ENCODE results near the gene CSN1S1.
A peak's percentile ranks its signal among the peaks of the same experiment; 100 is the strongest.

Gene CSN1S1, protein sequence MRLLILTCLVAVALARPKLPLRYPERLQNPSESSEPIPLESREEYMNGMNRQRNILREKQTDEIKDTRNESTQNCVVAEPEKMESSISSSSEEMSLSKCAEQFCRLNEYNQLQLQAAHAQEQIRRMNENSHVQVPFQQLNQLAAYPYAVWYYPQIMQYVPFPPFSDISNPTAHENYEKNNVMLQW

DNA sequence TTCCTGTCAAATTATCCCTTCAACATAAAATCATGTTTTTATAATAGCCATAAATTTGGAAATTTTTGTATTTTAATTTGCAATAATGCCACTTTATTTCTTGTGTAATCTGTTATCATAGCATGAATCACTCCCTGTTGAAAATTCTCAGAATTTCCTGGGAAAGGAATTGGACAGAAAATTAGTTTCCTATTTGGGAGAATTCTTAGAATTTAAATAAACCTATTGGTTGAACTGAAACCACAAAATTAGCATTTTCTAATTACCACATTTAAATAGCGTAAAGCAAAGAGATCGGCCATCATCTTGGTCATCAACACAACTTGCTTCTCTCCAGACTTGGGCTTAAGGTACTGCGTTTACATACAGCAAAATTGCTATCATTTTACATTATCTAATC is at the start of gene CSN1S1:
TSS of gene CSN1S1 (plus strand) at position 301 of the 400 bp plus-strand sequence. CDS start 1,488 bp downstream, outside the sequence.
- H3K4me3 ChIP-seq (replicated peaks; ENCODE audit: low read depth, low read length) = no peak within 1 kb of the TSS
- no peak for DNase-seq (ENCODE audit: extremely low read depth, low read depth)
- TF ChIP-seq, protein P1, sequence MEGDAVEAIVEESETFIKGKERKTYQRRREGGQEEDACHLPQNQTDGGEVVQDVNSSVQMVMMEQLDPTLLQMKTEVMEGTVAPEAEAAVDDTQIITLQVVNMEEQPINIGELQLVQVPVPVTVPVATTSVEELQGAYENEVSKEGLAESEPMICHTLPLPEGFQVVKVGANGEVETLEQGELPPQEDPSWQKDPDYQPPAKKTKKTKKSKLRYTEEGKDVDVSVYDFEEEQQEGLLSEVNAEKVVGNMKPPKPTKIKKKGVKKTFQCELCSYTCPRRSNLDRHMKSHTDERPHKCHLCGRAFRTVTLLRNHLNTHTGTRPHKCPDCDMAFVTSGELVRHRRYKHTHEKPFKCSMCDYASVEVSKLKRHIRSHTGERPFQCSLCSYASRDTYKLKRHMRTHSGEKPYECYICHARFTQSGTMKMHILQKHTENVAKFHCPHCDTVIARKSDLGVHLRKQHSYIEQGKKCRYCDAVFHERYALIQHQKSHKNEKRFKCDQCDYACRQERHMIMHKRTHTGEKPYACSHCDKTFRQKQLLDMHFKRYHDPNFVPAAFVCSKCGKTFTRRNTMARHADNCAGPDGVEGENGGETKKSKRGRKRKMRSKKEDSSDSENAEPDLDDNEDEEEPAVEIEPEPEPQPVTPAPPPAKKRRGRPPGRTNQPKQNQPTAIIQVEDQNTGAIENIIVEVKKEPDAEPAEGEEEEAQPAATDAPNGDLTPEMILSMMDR (IDR thresholded peaks at IDR 0.05; ENCODE audit: low read depth, low read length, missing control alignments) = no peak

DNA sequence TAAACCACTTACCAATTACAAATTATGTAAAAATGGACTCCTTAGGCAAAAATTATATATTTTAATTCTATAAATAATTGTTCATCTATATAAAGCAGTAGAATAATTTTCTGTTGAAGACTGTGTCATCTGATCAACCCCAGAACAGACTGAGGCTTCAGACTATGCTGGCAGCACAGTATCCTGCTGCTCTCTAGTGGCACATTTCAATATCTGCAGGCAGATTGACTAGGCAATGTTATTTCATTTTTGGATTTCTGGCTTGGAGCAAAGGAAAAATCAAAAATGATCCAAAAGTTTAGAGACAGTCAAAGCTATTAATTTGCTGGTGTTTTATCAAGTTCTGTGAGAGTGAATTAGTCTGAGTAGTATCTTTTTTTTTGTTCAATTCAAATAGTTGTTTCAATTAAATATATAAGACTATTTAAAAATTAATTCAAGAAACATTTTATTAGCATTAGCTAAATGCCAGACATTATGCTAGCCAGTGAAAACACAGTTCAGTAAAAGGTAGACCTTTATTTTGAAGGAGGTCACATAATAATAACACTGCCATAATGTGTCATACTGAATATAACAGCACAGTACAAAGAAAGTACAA is 49.6 kb upstream of the CSN1S1 start:
- H3K4me3 ChIP-seq (replicated peaks; ENCODE audit: low read depth, low read length) = no peak overlapping the region
- peak; percentile 4 for DNase-seq (ENCODE audit: extremely low read depth, low read depth)
- TF ChIP-seq, protein P1 (IDR thresholded peaks at IDR 0.05; ENCODE audit: low read depth, low read length, missing control alignments) = peak; percentile 52

DNA sequence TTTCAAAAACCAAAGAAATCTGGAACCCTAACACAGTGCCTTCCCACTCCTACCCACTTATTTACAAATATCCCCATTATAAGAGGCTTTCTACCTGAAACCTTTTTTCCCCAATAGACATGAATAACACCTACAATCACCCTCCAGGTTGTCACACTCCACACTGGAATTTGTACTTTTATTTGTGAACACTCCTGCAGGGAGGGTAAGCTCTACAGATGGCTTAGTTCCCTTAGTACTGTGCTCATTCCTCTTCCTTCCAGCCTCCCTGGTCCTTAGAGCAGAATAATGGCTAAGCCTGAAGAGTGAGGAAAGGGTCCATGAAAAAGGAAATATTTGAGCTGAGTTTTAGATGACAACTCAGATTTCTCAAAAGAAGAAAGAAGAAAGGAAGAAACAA is 48.7 kb upstream of the CSN1S1 start:
- H3K4me3 ChIP-seq (replicated peaks; ENCODE audit: low read depth, low read length) = no peak overlapping the region
- DNase-seq (ENCODE audit: extremely low read depth, low read depth) = no peak
- TF ChIP-seq, protein P1 (IDR thresholded peaks at IDR 0.05; ENCODE audit: low read depth, low read length, missing control alignments) = no peak

DNA sequence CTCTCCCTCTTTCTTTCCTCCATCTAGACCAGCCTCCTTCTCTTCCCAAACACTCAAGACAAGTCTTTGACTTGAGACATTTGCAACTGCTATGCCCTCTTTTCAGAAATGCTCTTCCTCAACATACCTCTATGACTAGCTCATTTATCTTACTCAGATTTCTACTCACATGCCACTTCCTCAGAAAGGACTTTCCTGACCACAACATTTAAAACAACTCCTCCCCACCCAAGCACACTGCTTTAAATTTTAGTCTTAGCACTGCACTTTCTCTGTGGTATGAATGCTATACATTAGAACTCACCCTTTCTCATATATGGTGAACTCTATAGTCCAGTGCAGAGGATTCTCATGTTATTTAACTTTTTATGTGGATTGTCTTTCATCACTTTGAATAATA is 42.5 kb upstream of the CSN1S1 start:
- DNase-seq (ENCODE audit: extremely low read depth, low read depth) = no peak
- TF ChIP-seq, protein P1 (IDR thresholded peaks at IDR 0.05; ENCODE audit: low read depth, low read length, missing control alignments) = no peak

DNA sequence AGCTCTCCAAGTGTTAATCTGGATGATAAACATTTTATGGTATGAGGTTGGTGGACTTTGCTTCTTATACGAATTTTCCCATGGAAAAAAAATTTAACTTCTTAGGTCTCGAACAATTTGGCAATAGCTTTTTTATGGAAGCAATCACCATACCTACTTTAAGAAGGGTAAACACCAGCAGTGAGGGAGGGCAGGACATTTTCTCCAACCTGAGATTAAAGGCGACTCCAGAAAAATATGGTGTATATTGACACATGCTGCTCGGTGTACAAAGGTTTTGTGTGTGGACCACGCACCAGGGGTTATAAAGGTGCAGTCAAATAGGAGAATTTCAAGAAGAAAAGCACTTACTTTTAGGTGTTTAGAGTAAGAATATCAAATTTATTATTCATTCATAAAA is 36.7 kb upstream of the CSN1S1 start:
- DNase-seq (ENCODE audit: extremely low read depth, low read depth) = no peak
- H3K4me3 ChIP-seq (replicated peaks; ENCODE audit: low read depth, low read length) = no peak overlapping the region
- TF ChIP-seq, protein P1 (IDR thresholded peaks at IDR 0.05; ENCODE audit: low read depth, low read length, missing control alignments) = no peak

More for the DNA sequence above, 42.5 kb upstream of the CSN1S1 start:
- H3K4me3 ChIP-seq (replicated peaks; ENCODE audit: low read depth, low read length) = no peak overlapping the region

DNA sequence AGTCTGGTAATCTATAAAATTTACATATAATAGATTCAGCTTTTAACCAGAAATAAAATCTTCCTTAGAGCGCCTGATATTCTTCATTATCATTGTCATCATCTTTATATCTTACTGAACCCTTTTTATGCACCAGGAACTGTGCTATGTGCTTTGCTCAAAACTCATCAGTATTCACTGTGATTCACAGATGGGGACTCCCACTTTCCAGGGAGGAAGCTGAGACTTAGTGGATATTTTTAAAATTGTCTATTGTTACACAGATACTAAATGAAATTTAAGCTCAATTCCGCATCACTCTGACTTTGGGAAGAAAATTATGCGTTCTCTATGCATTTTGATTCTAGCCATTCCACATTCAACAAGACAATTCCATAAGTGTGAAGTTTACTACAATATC is 36.1 kb upstream of the CSN1S1 start:
- TF ChIP-seq, protein P1 (IDR thresholded peaks at IDR 0.05; ENCODE audit: low read depth, low read length, missing control alignments) = no peak
- no peak for DNase-seq (ENCODE audit: extremely low read depth, low read depth)
- no peak overlapping the region for H3K4me3 ChIP-seq (replicated peaks; ENCODE audit: low read depth, low read length)
